Liver (tissue), 9 donors: Measurements from ENCODE around the gene CRADD. TPM values are rescaled to one million over a fixed set of nuclear protein-coding genes. Genes with fewer than 3 reads are reported as not detected.

ENCODE experiments used
- DNase-seq: peaks from one replicate; pipeline ENCODE4 v3.0.0-alpha.2; 2017; ENCODE audit warnings: low spot score
- H3K27ac ChIP-seq, 2 donors: one replicate each; pipeline ENCODE4 v1.7.0; 2013; ENCODE audit warnings: inconsistent platforms in 2 of 2, low read length in 2 of 2, control low read depth in 1 of 2, low read depth in 1 of 2, mild to moderate bottlenecking in 1 of 2
- H3K27me3 ChIP-seq, 4 donors: one replicate each; pipeline versions ENCODE4 v1.6.1 to v1.7.0; 2013; ENCODE audit warnings: low read length in 3 of 4, inconsistent platforms in 1 of 4, mild to moderate bottlenecking in 1 of 4, moderate library complexity in 1 of 4; ENCODE audit not compliant: control insufficient read depth in 4 of 4, insufficient read depth in 4 of 4
- H3K36me3 ChIP-seq, 4 donors: one replicate each; pipeline versions ENCODE4 v1.6.1 to v1.7.0; 2013; ENCODE audit warnings: low read length in 3 of 4, mild to moderate bottlenecking in 3 of 4, low read depth in 1 of 4, moderate library complexity in 1 of 4; ENCODE audit not compliant: control insufficient read depth in 4 of 4, insufficient read depth in 3 of 4
- H3K4me1 ChIP-seq, 4 donors: one replicate each; pipeline versions ENCODE4 v1.6.1 to v1.7.0; 2013; ENCODE audit warnings: low read length in 3 of 4, mild to moderate bottlenecking in 3 of 4, moderate library complexity in 1 of 4; ENCODE audit not compliant: control insufficient read depth in 4 of 4, insufficient read depth in 4 of 4
- H3K4me3 ChIP-seq, 3 donors: one replicate each; pipeline versions ENCODE4 v1.6.1 to v1.7.0; 2013; ENCODE audit warnings: low read length in 3 of 3, control low read depth in 1 of 3, low read depth in 1 of 3, mild to moderate bottlenecking in 1 of 3
- H3K9ac ChIP-seq, 2 donors: one replicate each; pipeline ENCODE4 v1.7.0; 2013; ENCODE audit warnings: low read length in 2 of 2, mild to moderate bottlenecking in 2 of 2, moderate library complexity in 2 of 2, control low read depth in 1 of 2, low read depth in 1 of 2
- H3K9me3 ChIP-seq, 4 donors: one replicate each; pipeline versions ENCODE4 v1.6.1 to v1.7.0; 2013; ENCODE audit warnings: low read length in 3 of 4; ENCODE audit not compliant: control insufficient read depth in 4 of 4
- ATF3 ChIP-seq: IDR thresholded peaks from 2 replicates; pipeline ENCODE4 v1.6.1; 2016; ENCODE audit warnings: antibody characterized with exemption
- CTCF ChIP-seq: fragments of 150-350 bp; IDR thresholded peaks from 2 replicates; pipeline ENCODE4 v1.5.1; 2017; ENCODE audit warnings: improper control_type of control experiment, low read depth, low read length; ENCODE audit not compliant: missing input control
- EGR1 ChIP-seq, 2 donors: IDR thresholded peaks; 2 replicates each; pipeline ENCODE4 v1.6.1; 2016 to 2018; ENCODE audit warnings: antibody characterized with exemption in 2 of 2, low read depth in 2 of 2
- FOXA1 ChIP-seq: IDR thresholded peaks from 2 replicates; pipeline ENCODE4 v1.6.1; 2016; ENCODE audit warnings: antibody characterized with exemption
- FOXA2 ChIP-seq: IDR thresholded peaks from 2 replicates; pipeline ENCODE4 v1.6.1; 2016; ENCODE audit warnings: antibody characterized with exemption
- GABPA ChIP-seq, 2 donors: IDR thresholded peaks in 1 of 2; conservative IDR thresholded peaks in 1 of 2; 2 replicates each; pipeline ENCODE4 v1.6.1; 2016; ENCODE audit warnings: antibody characterized with exemption in 2 of 2, mild to moderate bottlenecking in 1 of 2, moderate library complexity in 1 of 2
- JUND ChIP-seq, 2 donors: IDR thresholded peaks; 2 replicates each; pipeline ENCODE4 v1.6.1; 2016; ENCODE audit warnings: antibody characterized with exemption in 2 of 2
- MAX ChIP-seq: IDR thresholded peaks from 2 replicates; pipeline ENCODE4 v1.6.1; 2016; ENCODE audit warnings: antibody characterized with exemption
- NR2F2 ChIP-seq: IDR thresholded peaks from 2 replicates; pipeline ENCODE4 v1.6.1; 2016; ENCODE audit warnings: antibody characterized with exemption
- RXRA ChIP-seq, 2 donors: IDR thresholded peaks; 2 replicates each; pipeline ENCODE4 v1.6.1; 2017 to 2018; ENCODE audit warnings: antibody characterized with exemption in 2 of 2, mild to moderate bottlenecking in 1 of 2
- SP1 ChIP-seq: IDR thresholded peaks from 2 replicates; pipeline ENCODE4 v1.6.1; 2018; ENCODE audit warnings: antibody characterized with exemption, mild to moderate bottlenecking
- TAF1 ChIP-seq: conservative IDR thresholded peaks from 2 replicates; pipeline ENCODE4 v1.6.1; 2016; ENCODE audit warnings: antibody characterized with exemption, mild to moderate bottlenecking
- YY1 ChIP-seq: IDR thresholded peaks from 2 replicates; pipeline ENCODE4 v1.6.1; 2016; ENCODE audit warnings: antibody characterized with exemption, mild to moderate bottlenecking
- ZBTB33 ChIP-seq: IDR thresholded peaks from 2 replicates; pipeline ENCODE4 v1.6.1; 2016; ENCODE audit warnings: antibody characterized with exemption
- WGBS: extraction: QIAGEN DNeasy Blood & Tissue Kit; methylation state at CpG from one replicate; pipeline ENCODE4 v1.1.7; 2013; 5-methylcytosine and 5-hydroxymethylcytosine counted together
- polyA plus RNA-seq, 2 donors: library from polyadenylated mRNA; stranded (reverse) in 1 of 2; unstranded in 1 of 2; fragments of 200-250 nt in 1 of 2; fragments of >200 nt in 1 of 2; fragmentation: Nextera tagmentation in 1 of 2; extraction: Ambion mirVana in 1 of 2; gene quantifications; one replicate each; pipeline versions ENCODE4 v1.2.1 to v1.2.3, GENCODE V29; 2013 to 2015
- total RNA-seq, 2 donors: library from RNA; depleted of rRNA; stranded (reverse); fragments of >200 nt; gene quantifications; one replicate each; pipeline ENCODE4 v1.2.3, GENCODE V29; 2014
- donor health status: healthy.
- donor health status: healthy.
- donor health status: healthy.
- donor health status: healthy.
- donor health status: healthy.

CRADD gene
- total and polyA plus RNA-seq, 4 donors = 19.4 to 48.9 (median 29.6) TPM

- TF ChIP-seq SP1 (no peak), ATF3 (no peak), GABPA (IDR thresholded peaks at IDR 0.05 in 1 of 2, conservative IDR thresholded peaks at IDR 0.05 in 1 of 2) (no peak), ZBTB33 (no peak), JUND (IDR thresholded peaks at IDR 0.05) (no peak), NR2F2 (no peak), YY1 (no peak)
- WGBS = 93% methylated on average over 3 of the region's 3 CpGs
- no peak overlapping the region for H3K9ac ChIP-seq
- H3K27me3 ChIP-seq = no peaks in the 10 kb centered on the region
- H3K4me3 ChIP-seq = no peak overlapping the region
- no peaks in the 10 kb centered on the region for H3K4me1 ChIP-seq
- DNase-seq = no peak
- no peaks in the 10 kb centered on the region for H3K9me3 ChIP-seq
- no peak overlapping the region for H3K27ac ChIP-seq
- no peaks in the 10 kb centered on the region for H3K36me3 ChIP-seq
Observed at GRCh38 chr12:93888964-93889363, 211.8 kb downstream of the CRADD start.

GRCh38 chr12:93889516-93890212, 212.5 kb downstream of the CRADD start:
- 90% methylated on average over 9 of the region's 9 CpGs for WGBS
- no peak for TF ChIP-seq YY1
- TF ChIP-seq FOXA1 = no peak
- no peak for TF ChIP-seq ZBTB33
- TF ChIP-seq GABPA (IDR thresholded peaks at IDR 0.05 in 1 of 2, conservative IDR thresholded peaks at IDR 0.05 in 1 of 2) = no peak
- TF ChIP-seq SP1 = no peak

GRCh38 chr12:93892423-93893268, 215.5 kb downstream of the CRADD start:
- Histone ChIP-seq H3K4me3 (no peak overlapping the region), H3K9ac (no peak overlapping the region), H3K4me1 (no peaks in the 10 kb centered on the region), H3K9me3 (no peaks in the 10 kb centered on the region), H3K27me3 (no peaks in the 10 kb centered on the region), H3K27ac (no peak overlapping the region), H3K36me3 (no peaks in the 10 kb centered on the region)
- no peak for DNase-seq
- WGBS = 86% methylated on average over 14 of the region's 14 CpGs
- TF ChIP-seq GABPA (IDR thresholded peaks at IDR 0.05 in 1 of 2, conservative IDR thresholded peaks at IDR 0.05 in 1 of 2) (no peak), FOXA2 (no peak), YY1 (no peak), ZBTB33 (no peak), CTCF (no peak), EGR1 (IDR thresholded peaks at IDR 0.05; ENCODE audit: low read depth in 2 of 2) (no peak), MAX (no peak), RXRA (IDR thresholded peaks at IDR 0.05) (no peak), JUND (IDR thresholded peaks at IDR 0.05) (no peak), TAF1 (no peak)

More at GRCh38 chr12:93889516-93890212, 212.5 kb downstream of the CRADD start:
- Histone ChIP-seq H3K27ac (no peak overlapping the region), H3K9ac (no peak overlapping the region), H3K4me1 (no peaks in the 10 kb centered on the region), H3K4me3 (no peak overlapping the region), H3K27me3 (no peaks in the 10 kb centered on the region), H3K9me3 (no peaks in the 10 kb centered on the region), H3K36me3 (no peaks in the 10 kb centered on the region)
- DNase-seq = no peak
